Measurements from ENCODE around the gene CCDC92.
"Not testable (repeated sequence)": the region's sequence is repeated elsewhere in the genome, so short reads cannot be mapped to it uniquely, and the experiment has no call there.

The CCDC92 gene

GRCh38 chr12:123947531-123947930, 25.1 kb downstream of the CCDC92 start:
- not testable (repeated sequence) for DNase-seq

- DNase-seq, result not testable (repeated sequence)
Observed at GRCh38 chr12:123946516-123947505, 25.8 kb downstream of the CCDC92 start.

GRCh38 chr12:123946152-123946515, 26.5 kb downstream of the CCDC92 start:
- DNase-seq, result no peak

- no peak for DNase-seq
Observed at GRCh38 chr12:123945287-123946151, 27.1 kb downstream of the CCDC92 start.

- no peak for DNase-seq
Observed at GRCh38 chr12:123944696-123945095, 27.9 kb downstream of the CCDC92 start.

GRCh38 chr12:123943816-123944215, 28.8 kb downstream of the CCDC92 start:
- DNase-seq, result no peak

GRCh38 chr12:123942911-123943648, 29.6 kb downstream of the CCDC92 start:
- no peak for DNase-seq

- peak; percentile 41 for DNase-seq
Observed at GRCh38 chr12:123942238-123942653, 30.4 kb downstream of the CCDC92 start.

- DNase-seq, result no peak
Observed at GRCh38 chr12:123941624-123942237, 30.9 kb downstream of the CCDC92 start.

GRCh38 chr12:123941000-123941399, 31.6 kb downstream of the CCDC92 start:
- DNase-seq, result no peak

- no peak for DNase-seq
Observed at GRCh38 chr12:123940627-123940966, 32.0 kb downstream of the CCDC92 start.

GRCh38 chr12:123939716-123940626, 32.7 kb downstream of the CCDC92 start:
- DNase-seq, result no peak

GRCh38 chr12:123938679-123939480, 33.8 kb downstream of the CCDC92 start:
- DNase-seq, result no peak

GRCh38 chr12:123937707-123938591, 34.7 kb downstream of the CCDC92 start:
- no peak for DNase-seq

GRCh38 chr12:123936956-123937706, 35.5 kb downstream of the CCDC92 start:
- DNase-seq, result no peak

GRCh38 chr12:123936471-123936870, 36.2 kb downstream of the CCDC92 start:
- no peak for DNase-seq

GRCh38 chr12:123935956-123936355, 36.7 kb downstream of the CCDC92 start:
- DNase-seq, result no peak

GRCh38 chr12:123934829-123935228, 37.8 kb downstream of the CCDC92 start:
- no peak for DNase-seq

All from right hindlimb (tissue), 1 donor.